GM18909 (cell line): ENCODE measurements around the gene RNF214.
"Not testable (repeated sequence)": the region's sequence is repeated elsewhere in the genome, so short reads cannot be mapped to it uniquely, and the experiment has no call there.

ENCODE experiments used
- ATAC-seq: cut with Tn5 transposase; IDR thresholded peaks from one replicate; pipeline ENCODE4 v1.9.1; 2021; ENCODE audit warnings: mild to moderate bottlenecking; ENCODE audit not compliant: unreplicated experiment, poor library complexity

RNF214 gene

GRCh38 chr11:117197516-117198456, 34.7 kb upstream of the RNF214 start:
- no peak for ATAC-seq

DNA sequence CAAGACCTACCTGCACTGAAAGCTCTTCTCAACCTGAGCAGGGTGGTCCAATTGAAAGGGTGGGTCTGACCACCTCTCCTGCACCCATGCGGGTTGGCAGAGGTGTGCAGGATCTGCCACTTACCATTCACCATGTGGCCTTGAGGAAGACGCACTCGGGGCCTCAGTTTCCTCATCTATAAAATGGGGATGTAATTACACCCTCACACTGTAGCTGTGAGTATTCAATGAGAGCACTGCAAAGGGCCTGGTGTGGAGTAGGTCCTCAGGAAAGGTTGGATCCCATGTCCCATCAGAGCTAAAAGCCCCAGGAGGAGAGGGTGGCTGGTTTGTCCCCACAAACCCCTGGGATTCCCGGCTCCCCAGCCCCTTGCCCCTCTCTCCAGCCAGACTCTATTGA, 33.9 kb upstream of the RNF214 start:
- no peak for ATAC-seq

DNA sequence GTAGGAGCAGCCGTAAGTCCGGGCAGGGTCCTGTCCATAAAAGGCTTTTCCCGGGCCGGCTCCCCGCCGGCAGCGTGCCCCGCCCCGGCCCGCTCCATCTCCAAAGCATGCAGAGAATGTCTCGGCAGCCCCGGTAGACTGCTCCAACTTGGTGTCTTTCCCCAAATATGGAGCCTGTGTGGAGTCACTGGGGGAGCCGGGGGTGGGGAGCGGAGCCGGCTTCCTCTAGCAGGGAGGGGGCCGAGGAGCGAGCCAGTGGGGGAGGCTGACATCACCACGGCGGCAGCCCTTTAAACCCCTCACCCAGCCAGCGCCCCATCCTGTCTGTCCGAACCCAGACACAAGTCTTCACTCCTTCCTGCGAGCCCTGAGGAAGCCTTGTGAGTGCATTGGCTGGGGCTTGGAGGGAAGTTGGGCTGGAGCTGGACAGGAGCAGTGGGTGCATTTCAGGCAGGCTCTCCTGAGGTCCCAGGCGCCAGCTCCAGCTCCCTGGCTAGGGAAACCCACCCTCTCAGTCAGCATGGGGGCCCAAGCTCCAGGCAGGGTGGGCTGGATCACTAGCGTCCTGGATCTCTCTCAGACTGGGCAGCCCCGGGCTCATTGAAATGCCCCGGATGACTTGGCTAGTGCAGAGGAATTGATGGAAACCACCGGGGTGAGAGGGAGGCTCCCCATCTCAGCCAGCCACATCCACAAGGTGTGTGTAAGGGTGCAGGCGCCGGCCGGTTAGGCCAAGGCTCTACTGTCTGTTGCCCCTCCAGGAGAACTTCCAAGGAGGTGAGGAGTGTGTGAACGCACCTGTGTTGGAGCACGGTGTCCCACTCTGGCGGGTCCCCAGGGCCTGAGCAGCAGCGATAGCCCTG, 33.2 kb upstream of the RNF214 start, which contains the start of gene TAGLN:
Gene TAGLN (plus strand): TSS at position 318 of the 863 bp plus-strand sequence. CDS start 3,644 bp downstream, outside the sequence.
- no peak for ATAC-seq

DNA sequence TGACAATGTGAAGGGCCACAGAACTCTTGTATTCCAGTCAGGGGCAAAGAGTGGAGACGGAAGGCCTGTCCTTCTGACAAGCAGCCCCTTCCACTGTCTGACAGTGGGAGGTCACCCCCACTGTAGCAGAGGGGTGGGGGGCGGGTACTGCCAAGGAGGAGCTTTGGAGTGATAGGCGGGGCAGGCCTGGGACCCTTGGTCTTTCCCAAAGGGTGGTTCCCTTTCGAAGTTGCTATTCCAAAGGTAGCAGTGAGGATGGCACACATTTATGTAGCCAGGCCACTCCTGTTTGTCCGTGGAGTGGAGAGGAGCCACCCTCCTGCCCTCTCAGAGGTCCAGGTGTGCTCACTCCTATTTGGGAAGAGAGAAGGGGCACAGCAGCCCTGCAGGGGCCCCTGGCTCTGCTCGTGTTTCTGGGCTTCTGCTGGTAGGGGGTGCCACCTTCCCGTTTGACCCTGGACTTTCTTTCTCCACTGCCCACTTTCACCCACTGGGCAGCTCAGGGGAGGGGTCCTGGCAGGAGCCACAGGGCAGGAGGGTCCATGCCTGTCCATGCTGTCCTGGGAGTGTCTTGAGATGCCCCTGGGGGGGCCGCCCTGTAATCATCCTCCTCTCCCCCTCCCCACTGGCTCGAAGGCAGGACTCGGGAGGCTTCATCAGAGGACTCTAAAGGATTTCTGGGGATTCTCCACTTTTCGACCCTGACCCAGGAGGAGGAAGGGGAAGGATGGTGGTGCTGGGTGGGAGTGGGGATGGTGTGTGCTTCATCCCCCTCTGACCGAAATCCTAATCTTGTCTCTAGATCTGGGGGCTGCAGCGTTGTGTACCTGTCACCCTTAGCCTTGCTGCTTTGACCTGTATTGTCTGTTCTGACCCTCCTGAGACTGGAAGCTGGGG, 32.3 kb upstream of the RNF214 start:
- no peak for ATAC-seq

DNA sequence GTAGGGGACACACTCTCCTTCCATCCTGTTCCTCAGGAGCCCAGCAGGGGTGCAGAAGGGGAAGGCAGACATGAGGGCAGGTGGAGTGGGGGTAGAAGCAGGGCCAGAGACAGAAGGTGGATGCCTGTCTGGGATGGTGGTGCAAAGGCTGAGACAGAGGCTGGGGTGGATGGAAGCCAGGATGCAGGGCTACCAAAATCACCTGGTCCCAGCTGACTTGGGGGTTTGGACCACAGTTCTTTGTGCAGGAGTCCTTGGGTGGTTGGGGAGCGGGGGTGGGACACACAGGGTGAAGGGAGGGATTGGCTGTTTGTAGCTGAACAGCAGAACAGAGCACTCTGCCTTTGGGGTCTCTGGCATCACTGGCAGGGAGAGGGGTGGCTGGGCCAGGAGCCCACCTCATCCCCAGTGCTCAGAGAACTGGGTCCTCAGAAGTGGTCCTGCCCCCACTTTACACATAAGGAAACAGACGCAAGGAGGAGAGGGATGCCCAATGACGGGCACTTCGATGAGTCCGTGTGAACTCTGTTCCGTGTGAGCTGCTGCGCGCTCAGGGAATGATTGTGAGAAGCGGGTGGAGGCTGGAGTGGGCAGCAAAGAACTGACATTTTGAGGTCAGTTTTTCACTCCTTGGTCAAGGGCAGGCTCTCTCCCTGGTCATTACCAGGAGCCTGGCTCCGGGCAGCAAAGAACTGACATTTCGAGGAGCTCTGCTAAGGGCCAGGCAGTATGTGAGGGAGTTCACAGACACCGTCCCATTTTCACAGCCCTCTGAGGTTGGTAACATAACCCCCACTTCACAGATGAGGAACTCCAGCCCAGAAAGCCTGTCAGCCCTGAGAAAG, 31.4 kb upstream of the RNF214 start:
- no peak for ATAC-seq

DNA sequence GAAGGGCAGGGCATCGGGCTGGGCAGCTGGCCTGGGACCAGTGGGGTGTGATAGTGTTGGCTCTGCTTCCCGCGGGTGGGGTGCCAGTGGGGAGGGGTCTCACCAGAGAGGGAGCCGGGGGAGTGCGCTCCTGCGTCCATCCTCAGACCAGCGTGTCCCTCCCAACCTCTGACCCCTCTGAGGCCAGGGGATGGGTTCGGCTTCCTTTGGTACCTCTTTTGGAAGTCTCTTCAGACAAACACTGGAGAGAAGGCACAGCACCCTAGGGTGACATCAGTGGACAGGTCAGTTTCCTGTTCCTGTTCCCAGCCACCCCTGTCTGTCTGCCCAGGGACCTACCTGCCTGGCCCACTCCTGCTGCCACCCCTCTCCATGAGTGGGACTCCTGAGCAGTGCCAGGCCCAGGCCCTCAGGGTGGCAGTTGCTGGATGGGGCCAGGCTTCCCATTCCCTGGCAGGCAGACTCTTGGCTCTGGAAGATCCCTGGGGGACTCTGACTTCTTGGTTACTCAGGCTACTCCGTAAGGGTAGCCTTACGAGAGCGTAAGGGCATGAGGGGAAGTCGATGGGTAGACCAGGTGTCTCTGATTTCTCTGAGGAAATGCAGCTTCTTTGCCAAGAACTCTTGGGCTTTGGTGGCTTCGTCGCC, 30.7 kb upstream of the RNF214 start:
- ATAC-seq = no peak

DNA sequence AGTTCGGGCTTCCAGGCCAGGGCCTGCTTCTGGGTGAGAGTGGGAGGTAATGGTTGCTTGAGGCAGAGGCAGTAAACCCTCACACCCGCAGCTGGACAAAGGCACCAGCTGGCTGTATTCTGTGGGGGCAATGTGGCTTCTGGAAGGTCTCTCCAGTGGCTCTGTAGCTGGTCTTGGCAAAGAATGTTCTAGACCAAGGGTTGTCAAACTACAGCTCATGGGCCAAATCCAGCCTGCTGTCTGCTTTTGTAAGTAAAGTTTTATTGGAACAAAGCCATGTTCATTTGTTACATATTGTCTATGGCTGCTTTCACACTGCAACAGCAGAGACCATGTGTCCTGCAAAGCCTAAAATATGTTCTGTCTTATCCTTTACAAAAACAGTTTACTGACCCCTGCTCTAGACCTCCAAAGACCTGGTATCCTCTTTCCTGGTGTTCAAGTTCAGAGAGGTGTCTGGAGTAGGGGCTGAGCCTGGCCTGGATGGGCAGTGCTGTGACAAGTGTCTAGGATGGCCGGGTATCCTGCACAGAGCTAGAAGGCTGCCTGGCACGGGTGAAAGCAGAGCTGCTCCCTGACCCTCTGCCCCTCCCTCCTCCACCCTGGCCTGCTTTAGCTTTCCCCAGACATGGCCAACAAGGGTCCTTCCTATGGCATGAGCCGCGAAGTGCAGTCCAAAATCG, 29.9 kb upstream of the RNF214 start:
- no peak for ATAC-seq

- no peak for ATAC-seq
Measured at GRCh38 chr11:117203069-117203407, 29.4 kb upstream of the RNF214 start.

GRCh38 chr11:117204283-117205080, 28.0 kb upstream of the RNF214 start:
- no peak for ATAC-seq

- ATAC-seq = no peak
Measured at GRCh38 chr11:117205211-117205818, 27.2 kb upstream of the RNF214 start.

DNA sequence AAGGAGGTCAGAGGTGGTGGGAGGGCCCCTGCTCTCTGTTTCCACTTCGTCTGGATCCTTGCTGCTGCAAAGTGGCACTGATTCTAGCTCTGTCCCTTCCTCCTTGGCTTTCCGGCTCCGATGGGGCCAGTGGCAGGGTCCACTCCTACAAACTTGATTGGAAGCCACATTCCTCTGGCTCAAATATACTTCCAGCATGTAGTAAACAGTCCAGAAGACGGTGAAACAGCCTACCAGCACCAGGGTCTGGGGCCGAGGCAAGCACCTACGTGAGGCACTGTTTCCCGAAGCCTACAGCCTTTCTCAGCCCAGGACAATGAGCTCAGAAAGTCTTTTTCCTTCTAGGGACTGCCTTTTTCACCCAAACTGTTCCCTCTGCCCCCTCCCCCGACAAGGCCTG, 26.4 kb upstream of the RNF214 start:
- ATAC-seq = not testable (repeated sequence)

- not testable (repeated sequence) for ATAC-seq
Measured at GRCh38 chr11:117206859-117207258, 25.6 kb upstream of the RNF214 start.

GRCh38 chr11:117207481-117207880, 25.0 kb upstream of the RNF214 start:
- not testable (repeated sequence) for ATAC-seq

GRCh38 chr11:117208710-117209109, 23.8 kb upstream of the RNF214 start:
- ATAC-seq = not testable (repeated sequence)

DNA sequence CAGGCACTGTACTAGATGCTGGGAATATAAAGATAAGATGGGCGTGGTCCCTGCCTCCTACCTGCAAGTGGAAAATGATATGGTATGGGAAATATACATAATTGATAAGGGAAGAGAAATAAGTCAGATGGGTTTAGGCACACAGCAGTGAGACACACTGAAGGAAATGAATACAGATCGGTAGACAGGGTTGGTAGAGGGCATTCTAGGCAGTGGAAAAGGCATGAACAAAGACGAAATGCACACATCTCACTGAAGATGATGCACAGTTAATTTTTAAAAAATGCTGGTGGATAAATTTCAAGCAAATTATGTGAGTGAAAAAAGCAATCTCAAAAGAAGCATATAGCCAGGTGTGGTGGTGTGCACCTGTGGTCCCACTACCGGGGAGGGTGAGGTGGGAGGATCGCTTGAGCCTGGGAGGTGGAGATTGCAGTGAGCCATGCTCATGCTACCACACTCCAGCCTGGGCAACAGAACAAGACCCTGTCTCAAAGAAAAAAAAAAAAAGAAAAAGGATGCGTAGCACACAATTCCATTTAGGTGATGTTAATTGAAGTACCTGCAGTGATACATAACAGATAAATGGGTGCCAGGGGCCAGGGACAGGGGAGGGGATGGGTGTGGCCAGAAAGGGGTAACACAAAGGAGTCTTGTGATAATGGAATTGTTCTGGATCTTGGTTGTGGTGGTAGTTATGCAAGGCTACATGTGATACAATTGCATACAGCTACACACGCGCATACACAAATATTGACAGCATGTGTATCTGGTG, 22.9 kb upstream of the RNF214 start:
- ATAC-seq = not testable (repeated sequence)

DNA sequence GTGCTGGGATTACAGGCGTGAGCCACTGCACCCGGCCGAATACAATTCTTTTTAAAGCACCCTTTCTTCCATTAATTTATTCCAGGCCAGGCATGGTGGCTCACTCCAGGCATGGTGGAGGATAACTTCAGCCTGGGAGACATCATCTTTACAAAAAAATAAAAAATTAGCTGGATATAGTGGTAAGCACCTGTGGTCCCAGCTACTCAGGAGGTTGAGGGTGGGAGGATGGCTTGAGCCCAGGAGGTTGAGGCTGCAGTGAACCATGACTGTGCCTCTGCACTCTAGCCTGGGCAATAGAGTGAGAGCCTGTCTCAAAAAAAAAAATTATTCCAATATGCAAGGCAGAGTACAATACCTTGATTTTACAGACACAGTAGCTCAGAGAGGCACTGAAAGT, 21.9 kb upstream of the RNF214 start:
- no peak for ATAC-seq
